ENCODE measurements around the gene ANXA4.
A peak's percentile ranks its signal among the peaks of the same experiment; 100 is the strongest.

Gene ANXA4

GRCh38 chr2:69741575-69742321 lies at the start of gene ANXA4:
ANXA4 (plus strand) TSS chr2:69742134; CDS start chr2:69781566, 39,432 bp downstream.
- DNase-seq: peak; percentile 56

DNA sequence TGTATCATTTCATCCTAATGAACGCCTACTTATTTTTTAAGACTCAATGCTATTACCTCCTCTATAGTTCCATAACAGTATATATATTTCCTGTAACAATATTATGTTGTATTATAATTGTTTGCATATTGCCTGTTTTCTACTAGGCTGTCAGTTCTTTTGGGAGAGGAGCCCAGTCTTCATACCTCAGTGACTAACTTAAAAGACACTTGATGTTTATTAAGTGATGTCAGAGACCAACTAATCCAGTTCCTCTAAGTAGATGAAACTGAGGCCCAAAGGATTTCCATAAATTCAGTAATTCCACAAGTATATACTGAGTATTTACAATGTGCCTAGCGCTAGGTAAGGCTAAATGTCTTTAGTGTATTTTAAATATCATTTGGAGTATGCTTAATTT lies 49.5 kb upstream of the ANXA4 start:
- DNase-seq: no peak

DNA sequence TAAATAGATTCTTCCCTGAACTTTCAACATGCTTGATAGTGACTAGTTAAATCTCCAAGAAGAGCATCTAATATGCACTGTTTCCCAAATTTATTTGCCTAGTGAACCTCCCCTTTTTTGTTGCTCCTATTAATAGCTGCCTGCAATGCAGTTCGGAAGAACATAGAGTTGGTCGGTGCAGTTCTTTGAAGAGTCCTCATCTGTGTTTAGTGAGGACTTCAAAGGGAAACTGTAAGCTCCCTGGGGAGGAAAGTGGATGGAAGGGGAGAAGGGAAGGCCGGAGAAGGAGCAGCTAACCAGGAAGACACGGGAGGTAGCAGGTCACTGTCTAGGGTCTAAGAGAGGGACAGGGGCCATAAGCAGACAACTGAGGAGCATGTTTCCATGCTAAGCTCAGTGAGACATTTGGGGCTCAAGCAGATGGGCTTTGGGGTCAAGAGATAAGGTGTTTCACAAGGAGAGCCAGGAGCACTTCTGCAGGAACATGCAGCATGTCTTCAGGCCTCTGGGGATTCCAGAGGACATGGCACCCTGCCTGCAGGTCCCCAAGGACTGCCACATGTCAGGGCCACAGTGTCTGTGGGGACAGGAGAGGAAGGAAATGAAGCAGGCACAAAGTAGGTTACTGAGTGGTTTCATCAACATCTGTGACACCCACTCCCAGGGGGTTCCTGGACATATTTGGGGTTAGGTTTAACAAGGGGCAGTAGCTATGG lies 48.7 kb upstream of the ANXA4 start:
- no peak for DNase-seq

- DNase-seq: peak; percentile 22
Measured at GRCh38 chr2:69693775-69694450, 48.0 kb upstream of the ANXA4 start.

DNA sequence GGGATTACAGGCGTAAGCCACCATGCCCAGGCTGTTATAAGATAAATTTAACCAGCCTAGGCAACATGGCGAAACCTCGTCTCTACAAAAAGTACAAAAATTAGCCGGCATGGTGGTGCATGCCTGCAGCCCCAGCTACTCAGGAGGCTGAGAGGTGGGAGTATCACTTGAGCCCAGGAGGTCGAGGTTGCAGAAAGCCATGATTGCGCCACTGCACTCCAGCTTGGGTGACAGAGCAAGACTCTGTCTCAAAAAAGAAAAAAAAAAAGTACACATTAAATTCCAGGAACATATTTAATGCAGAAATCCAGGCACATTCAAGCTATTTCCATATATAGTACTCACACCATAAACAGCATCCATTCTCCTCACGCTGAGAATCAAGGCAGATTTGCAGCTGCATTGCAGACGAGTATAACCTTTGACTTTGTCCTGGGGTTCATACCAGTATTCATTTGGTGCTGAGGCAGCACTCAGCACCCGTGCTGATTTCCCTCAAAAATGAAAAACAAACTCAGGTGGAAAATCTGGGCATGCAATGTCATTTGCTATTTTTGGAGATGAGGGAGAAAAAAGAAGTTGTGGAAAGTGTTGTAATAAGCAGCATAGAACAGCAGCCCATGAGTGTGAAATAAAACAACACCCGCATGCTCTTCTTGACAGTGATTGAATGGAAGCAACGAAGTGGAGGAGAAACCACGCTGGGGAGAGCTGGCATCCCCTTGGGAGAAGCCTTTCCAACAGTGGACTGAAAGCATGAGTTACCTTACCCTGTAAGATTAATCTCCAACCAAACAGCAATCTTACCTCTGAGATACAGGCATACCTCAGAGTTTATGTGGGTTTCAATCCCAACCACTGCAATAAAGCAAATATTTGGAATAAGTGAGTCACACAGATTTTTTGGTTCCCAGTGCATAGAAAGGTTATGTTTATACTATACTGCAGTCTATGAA lies 46.8 kb upstream of the ANXA4 start:
- DNase-seq: no peak

DNA sequence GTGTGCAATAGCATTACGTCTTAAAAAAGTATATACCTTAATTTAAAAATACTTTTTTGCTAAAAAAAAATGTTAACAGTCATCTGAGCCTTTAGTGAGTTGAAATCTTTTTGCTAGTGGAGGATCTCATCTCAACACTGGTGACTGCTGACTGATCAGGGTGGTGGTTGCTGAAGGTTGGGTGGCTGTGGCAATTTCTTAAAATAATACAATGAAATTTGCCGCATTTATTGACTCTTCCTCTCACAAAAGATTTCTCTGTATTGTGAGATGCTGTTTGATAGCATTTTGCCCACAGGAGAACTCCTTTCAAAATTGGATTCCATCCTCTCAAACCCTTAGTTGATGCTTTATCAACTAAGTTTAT lies 46.1 kb upstream of the ANXA4 start:
- no peak for DNase-seq

DNA sequence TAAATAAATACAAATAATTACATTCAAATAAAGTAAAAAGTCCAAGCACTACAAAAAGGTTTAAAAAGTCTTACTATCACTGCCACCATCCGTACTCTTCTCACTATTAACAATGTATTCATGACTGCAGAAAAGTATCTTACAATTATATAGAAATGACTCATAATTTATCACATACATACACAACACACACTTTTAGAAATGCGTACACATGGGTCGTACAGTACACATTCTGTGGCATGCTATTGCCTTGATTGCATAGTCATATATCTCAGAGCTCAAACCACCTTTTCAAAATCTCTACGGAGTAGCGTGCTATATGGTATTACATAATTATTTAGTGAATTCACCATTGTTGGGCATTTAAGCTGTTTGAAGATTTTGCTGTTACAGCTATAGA lies 41.6 kb upstream of the ANXA4 start:
- no peak for DNase-seq

- DNase-seq: no peak
Measured at GRCh38 chr2:69701100-69701945, 40.6 kb upstream of the ANXA4 start.

DNA sequence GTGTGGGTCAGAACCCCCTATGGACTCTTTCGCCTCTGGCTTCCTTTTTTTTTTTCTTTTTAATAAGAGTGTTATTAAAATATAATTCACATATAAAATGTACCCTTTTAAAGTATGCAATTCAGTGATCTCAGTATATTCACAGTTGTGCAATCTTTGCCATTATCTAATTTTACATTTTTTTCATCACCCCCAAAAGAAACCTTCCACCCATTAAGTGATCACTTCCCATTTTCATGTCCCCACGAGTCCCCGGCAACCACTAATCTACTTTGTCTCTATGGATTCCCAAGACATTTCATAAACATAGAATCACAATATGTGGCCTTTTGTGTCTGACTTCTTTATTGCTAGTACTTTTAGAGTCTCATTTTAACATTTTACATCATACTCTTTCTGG lies 38.7 kb upstream of the ANXA4 start:
- no peak for DNase-seq

- DNase-seq: no peak
Measured at GRCh38 chr2:69704446-69704845, 37.5 kb upstream of the ANXA4 start.

GRCh38 chr2:69709290-69709689 lies 32.6 kb upstream of the ANXA4 start:
- DNase-seq: no peak

DNA sequence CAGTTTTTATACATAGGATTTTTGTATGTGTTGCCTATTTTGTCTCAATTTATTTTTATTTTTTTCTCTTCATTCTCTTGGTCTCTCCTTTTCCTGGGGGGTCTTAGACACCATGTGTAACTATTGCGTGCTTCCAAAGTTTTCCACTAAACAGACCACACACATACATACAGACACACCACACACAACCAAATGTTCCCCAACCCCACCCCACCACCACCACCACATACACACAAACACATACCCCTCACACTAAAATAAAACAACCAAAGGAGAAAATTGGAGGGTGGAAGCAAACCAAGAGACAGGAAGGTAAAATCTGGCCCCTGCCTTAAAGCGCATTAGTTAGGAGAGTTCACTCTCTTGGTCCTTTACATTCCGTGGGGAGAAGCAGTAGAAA lies 30.0 kb upstream of the ANXA4 start:
- no peak for DNase-seq

DNA sequence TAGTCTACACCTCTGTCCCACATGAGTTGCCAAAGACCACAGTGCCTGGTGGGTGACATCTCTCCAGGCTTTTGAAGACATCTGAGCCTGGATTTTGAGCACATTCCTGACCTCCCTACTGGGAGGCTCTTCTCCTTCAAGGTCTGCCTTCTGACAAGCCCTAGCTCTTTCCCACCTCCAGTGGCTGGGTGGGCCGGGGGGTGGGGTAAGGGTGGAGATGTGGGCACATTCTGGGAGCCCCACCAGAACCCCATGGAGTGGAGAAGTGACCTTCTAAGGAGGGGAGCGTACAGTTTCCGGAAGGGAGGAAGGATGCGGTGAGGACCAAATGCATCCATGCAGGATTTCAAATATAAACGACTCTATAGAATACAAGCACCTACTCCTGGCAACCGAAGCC lies 27.9 kb upstream of the ANXA4 start:
- no peak for DNase-seq

DNA sequence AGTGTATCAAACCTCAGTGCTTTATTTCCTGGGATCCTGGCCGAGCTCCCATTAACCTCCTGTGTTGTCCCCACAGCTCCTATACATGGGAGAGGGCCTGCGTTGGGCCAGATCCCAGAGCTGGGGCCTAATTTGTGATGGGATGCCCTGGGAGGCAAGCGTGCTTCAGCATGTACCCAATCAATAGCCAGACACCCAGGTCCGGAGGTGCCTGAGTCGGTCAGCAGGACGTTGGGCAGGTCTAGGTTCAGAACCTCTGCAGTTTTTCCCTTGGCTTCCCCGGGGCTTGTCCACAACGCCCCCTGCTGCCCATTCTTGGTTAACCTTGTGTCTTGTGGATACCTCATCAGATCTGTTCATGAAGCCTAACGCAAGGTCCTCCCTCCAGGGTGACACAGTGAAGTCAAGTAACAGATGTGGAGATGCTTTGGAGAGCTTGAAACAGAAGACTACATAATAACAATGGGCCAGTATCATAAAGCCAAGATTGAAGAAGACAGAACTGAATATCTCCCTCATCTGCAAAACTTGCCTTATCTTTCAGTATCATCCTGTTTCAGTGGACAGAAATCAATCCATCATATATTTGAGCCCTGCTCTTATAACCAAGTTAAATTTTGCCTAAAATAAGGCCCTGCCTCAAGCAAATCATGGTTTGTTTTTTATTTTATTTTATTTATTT lies 27.3 kb upstream of the ANXA4 start:
- peak; percentile 88 for DNase-seq

DNA sequence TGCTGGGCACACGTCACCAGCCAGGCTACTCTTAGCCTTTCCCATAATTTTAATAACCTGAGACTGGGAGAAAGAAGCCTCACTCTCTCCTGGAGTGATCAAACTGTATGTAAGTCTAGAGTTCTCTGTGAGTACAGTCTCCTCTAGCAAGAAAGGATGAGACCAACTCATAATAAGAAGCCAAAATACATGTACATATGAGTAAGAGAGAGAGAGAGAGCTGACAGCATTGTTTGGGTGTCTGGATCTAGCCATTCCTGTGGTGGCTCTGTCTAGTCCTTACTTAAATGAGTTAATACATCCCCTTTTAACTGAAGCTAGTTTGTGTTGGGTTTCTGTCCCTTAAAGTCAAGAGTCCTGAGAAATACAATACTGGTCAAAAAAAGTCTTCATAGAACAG lies 26.0 kb upstream of the ANXA4 start:
- DNase-seq: no peak

- DNase-seq: no peak
Measured at GRCh38 chr2:69716555-69717120, 25.3 kb upstream of the ANXA4 start.

DNA sequence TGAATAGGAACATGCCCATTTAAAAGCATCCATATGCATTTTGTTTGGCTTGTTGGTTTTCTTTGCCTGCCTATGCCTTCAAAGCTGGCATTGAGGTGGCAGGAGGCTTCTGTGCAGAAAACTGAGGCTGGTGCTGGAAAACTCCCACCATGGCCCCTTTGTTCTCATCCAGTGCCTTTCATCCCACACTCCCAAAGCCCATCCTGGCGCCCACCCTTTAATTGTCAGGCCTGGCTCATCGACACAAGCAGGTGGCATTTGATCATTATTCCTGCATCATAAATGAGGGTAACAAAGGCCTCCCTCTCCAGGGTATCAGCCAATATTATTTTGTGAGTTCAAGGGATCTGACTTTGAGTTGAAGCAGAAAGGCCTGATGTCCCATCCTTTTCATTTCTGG lies 24.7 kb upstream of the ANXA4 start:
- no peak for DNase-seq

- DNase-seq: no peak
Measured at GRCh38 chr2:69717861-69718273, 24.1 kb upstream of the ANXA4 start.

- no peak for DNase-seq
Measured at GRCh38 chr2:69718338-69718965, 23.5 kb upstream of the ANXA4 start.

DNA sequence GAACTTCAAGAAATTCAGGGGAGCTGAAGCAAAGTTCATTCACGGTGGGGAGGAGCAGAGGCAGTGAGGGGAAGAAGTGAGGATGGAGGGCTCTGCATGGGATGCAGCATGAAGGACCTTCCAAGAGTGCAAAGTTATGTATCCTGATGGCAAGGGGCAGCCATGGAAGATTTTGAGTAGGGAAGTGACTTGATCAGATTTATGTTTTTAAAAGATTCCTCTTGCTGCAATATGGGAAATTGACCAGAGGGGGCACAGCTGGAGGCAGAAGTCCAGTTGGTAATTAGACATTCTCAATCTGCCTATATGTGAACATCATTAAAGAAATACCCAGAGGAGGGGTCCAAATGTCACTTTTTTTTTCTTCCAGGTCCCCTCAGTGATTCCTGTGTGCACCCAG lies 21.5 kb upstream of the ANXA4 start:
- DNase-seq: no peak
